BE2C (cell line): ENCODE data around the gene MTMR1. TPM values are rescaled to one million over a fixed set of nuclear protein-coding genes. Genes with fewer than 3 reads are reported as not detected.
A peak's percentile ranks its signal among the peaks of the same experiment; 100 is the strongest.

Experiments
- DNase-seq: peaks from one replicate; pipeline ENCODE4 v3.0.0-alpha.2; 2020
- H3K27me3 ChIP-seq: fragments of 250-450 bp; sonication (Bioruptor Pico); 2 replicates; pipeline ENCODE4 v1.5.1; 2020; ENCODE audit warnings: mild to moderate bottlenecking
- H3K36me3 ChIP-seq: fragments of 250-450 bp; sonication (Bioruptor Pico); 2 replicates; pipeline ENCODE4 v1.5.1; 2020; ENCODE audit warnings: mild to moderate bottlenecking
- H3K4me1 ChIP-seq: fragments of 250-450 bp; sonication (Bioruptor Pico); 2 replicates; pipeline ENCODE4 v1.5.1; 2020
- H3K4me3 ChIP-seq: 2 replicates; pipeline ENCODE4 v1.5.1; 2011; ENCODE audit warnings: low read depth, low read length
- H3K9me3 ChIP-seq: fragments of 250-450 bp; sonication (Bioruptor Pico); 2 replicates; pipeline ENCODE4 v1.5.1; 2020
- CTCF ChIP-seq: IDR thresholded peaks from 2 replicates; pipeline ENCODE4 v1.5.1; 2012; ENCODE audit warnings: mild to moderate bottlenecking, low read depth, low read length
- polyA plus RNA-seq: library from polyadenylated mRNA; unstranded; fragments of >200 nt; gene quantifications from one replicate; pipeline ENCODE4 v1.2.1, GENCODE V29; 2012; ENCODE audit warnings: low read depth, missing spikeins; ENCODE audit not compliant: insufficient read length, insufficient read depth

Gene MTMR1
- 11.4 TPM for polyA plus RNA-seq

GRCh38 chrX:150692831-150693724, at the start of gene MTMR1:
TSS of gene MTMR1 (plus strand) at chrX:150693396. CDS start at chrX:150693531, 135 bp downstream.
- H3K36me3 ChIP-seq: no peaks in the 10 kb centered on the region
- no peaks in the 10 kb centered on the region for H3K27me3 ChIP-seq
- no peaks in the 10 kb centered on the region for H3K4me1 ChIP-seq
- H3K9me3 ChIP-seq: no peaks in the 10 kb centered on the region
- TF ChIP-seq CTCF: no peak
- H3K4me3 ChIP-seq: peak within 1 kb of the TSS; percentile 53
- DNase-seq: peak; percentile 41

- no peak for DNase-seq
- no peak for TF ChIP-seq CTCF
- Histone ChIP-seq H3K4me3 (no peak overlapping the region), H3K36me3 (no peaks in the 10 kb centered on the region), H3K4me1 (no peaks in the 10 kb centered on the region), H3K27me3 (no peaks in the 10 kb centered on the region), H3K9me3 (no peaks in the 10 kb centered on the region)
Measured at GRCh38 chrX:150643958-150644357, 49.2 kb upstream of the MTMR1 start.

GRCh38 chrX:150644422-150644821, 48.8 kb upstream of the MTMR1 start:
- H3K4me1 ChIP-seq: no peaks in the 10 kb centered on the region
- H3K4me3 ChIP-seq: no peak overlapping the region
- H3K9me3 ChIP-seq: no peaks in the 10 kb centered on the region
- no peaks in the 10 kb centered on the region for H3K36me3 ChIP-seq
- no peak for TF ChIP-seq CTCF
- H3K27me3 ChIP-seq: no peaks in the 10 kb centered on the region
- DNase-seq: no peak

GRCh38 chrX:150647331-150647730, 45.9 kb upstream of the MTMR1 start:
- Histone ChIP-seq H3K4me1 (no peaks in the 10 kb centered on the region), H3K36me3 (no peaks in the 10 kb centered on the region), H3K4me3 (no peak overlapping the region), H3K27me3 (no peaks in the 10 kb centered on the region), H3K9me3 (no peaks in the 10 kb centered on the region)
- no peak for TF ChIP-seq CTCF
- no peak for DNase-seq

GRCh38 chrX:150648296-150648940, 44.8 kb upstream of the MTMR1 start:
- Histone ChIP-seq H3K27me3 (no peaks in the 10 kb centered on the region), H3K36me3 (no peaks in the 10 kb centered on the region), H3K4me1 (no peaks in the 10 kb centered on the region), H3K4me3 (no peak overlapping the region), H3K9me3 (no peaks in the 10 kb centered on the region)
- TF ChIP-seq CTCF: no peak
- no peak for DNase-seq
